HG02623 (cell line): ENCODE measurements around the gene IMMP2L.
"Not testable (repeated sequence)": the region's sequence is repeated elsewhere in the genome, so short reads cannot be mapped to it uniquely, and the experiment has no call there.

Source experiments
- ATAC-seq: cut with Tn5 transposase; IDR thresholded peaks from one replicate; pipeline ENCODE4 v1.9.1; 2021; ENCODE audit warnings: moderate library complexity; ENCODE audit not compliant: unreplicated experiment

Gene IMMP2L

GRCh38 chr7:110688908-110689307, 873.4 kb downstream of the IMMP2L start:
- no peak for ATAC-seq

GRCh38 chr7:110685899-110686298, 876.4 kb downstream of the IMMP2L start:
- ATAC-seq, result no peak

- no peak for ATAC-seq
These were observed 880.4 kb downstream of the IMMP2L start for GRCh38 chr7:110681941-110682340.

- ATAC-seq, result no peak
These were observed 884.9 kb downstream of the IMMP2L start for GRCh38 chr7:110677405-110677804.

GRCh38 chr7:110676785-110677184, 885.5 kb downstream of the IMMP2L start:
- ATAC-seq, result no peak

- peak; percentile 50 for ATAC-seq
These were observed 886.7 kb downstream of the IMMP2L start for GRCh38 chr7:110675383-110676103.

- no peak for ATAC-seq
These were observed 889.1 kb downstream of the IMMP2L start for GRCh38 chr7:110673148-110673547.

- no peak for ATAC-seq
These were observed 892.9 kb downstream of the IMMP2L start for GRCh38 chr7:110669410-110669809.

- ATAC-seq, result no peak
These were observed 897.5 kb downstream of the IMMP2L start for GRCh38 chr7:110664803-110665202.

GRCh38 chr7:110660637-110661036, 901.7 kb downstream of the IMMP2L start:
- not testable (repeated sequence) for ATAC-seq

- ATAC-seq, result no peak
These were observed 912.0 kb downstream of the IMMP2L start for GRCh38 chr7:110650328-110650727.

GRCh38 chr7:110647266-110647665, 915.0 kb downstream of the IMMP2L start:
- ATAC-seq, result no peak

- ATAC-seq, result no peak
These were observed 915.5 kb downstream of the IMMP2L start for GRCh38 chr7:110646804-110647203.

- no peak for ATAC-seq
These were observed 916.7 kb downstream of the IMMP2L start for GRCh38 chr7:110645616-110646015.

GRCh38 chr7:110645060-110645459, 917.2 kb downstream of the IMMP2L start:
- no peak for ATAC-seq

- no peak for ATAC-seq
These were observed 925.0 kb downstream of the IMMP2L start for GRCh38 chr7:110637252-110637651.

- ATAC-seq, result no peak
These were observed 929.0 kb downstream of the IMMP2L start for GRCh38 chr7:110633313-110633712.

GRCh38 chr7:110626414-110626813, 935.9 kb downstream of the IMMP2L start:
- ATAC-seq, result no peak

- ATAC-seq, result no peak
These were observed 937.0 kb downstream of the IMMP2L start for GRCh38 chr7:110625294-110625693.

- no peak for ATAC-seq
These were observed 938.9 kb downstream of the IMMP2L start for GRCh38 chr7:110623436-110623835.

- ATAC-seq, result no peak
These were observed 941.0 kb downstream of the IMMP2L start for GRCh38 chr7:110621289-110621688.

GRCh38 chr7:110620110-110620735, 942.1 kb downstream of the IMMP2L start:
- ATAC-seq, result no peak
